GM18508 (cell line): Measurements from ENCODE around the gene PTPN22.
A peak's percentile ranks its signal among the peaks of the same experiment; 100 is the strongest.

Experiments used
- ATAC-seq: cut with Tn5 transposase; IDR thresholded peaks from one replicate; pipeline ENCODE4 v1.9.1; 2021; ENCODE audit warnings: moderate number of reproducible peaks; ENCODE audit not compliant: insufficient read depth, unreplicated experiment

PTPN22 gene

DNA sequence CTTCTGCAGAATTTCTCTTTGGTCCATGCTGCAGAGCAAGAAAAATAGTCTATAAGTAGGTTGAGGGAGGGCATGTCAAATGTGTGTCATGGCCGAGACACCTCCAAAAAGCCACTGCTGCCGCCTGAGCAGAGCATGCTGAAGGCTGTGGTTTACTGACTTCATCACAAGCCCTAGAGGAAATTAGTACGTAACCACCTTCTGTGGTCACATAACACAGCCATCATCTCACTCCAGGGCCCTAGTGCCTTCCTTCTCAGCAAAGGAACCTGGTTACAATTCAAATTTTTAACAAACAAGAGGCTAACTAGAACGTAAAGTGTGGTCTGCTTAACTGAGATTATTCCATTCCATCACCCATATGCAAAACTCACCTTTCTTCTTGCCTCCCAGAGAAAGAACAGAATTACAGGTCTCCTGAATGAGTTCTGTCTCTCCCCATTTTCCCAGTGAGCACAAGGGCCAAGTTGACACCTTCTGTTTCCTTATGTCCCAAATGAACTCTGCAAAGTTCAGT, at the start of gene PTPN22:
Gene PTPN22, minus strand, starts transcription at position 116 of the 517 bp plus-strand sequence.
- ATAC-seq: peak; percentile 76

DNA sequence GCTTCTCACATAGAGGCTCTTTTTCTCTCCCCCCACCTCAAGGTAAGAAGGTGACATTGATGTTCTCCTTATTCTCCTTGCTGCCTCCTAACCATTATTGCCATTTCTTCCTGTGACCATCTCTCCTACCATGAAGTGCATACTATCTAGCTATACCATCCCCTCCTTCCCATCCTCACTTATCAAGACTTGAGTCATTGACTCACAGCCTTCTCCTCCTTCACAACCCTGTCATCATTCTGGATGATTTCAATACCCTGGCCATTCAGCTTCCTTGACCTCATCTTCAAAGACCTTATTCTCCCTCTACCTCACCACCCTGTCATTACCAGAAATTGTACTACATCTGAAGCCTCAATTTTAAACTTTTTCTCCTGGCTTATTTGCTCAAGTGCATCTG, 46.7 kb upstream of the PTPN22 start:
- ATAC-seq: no peak

DNA sequence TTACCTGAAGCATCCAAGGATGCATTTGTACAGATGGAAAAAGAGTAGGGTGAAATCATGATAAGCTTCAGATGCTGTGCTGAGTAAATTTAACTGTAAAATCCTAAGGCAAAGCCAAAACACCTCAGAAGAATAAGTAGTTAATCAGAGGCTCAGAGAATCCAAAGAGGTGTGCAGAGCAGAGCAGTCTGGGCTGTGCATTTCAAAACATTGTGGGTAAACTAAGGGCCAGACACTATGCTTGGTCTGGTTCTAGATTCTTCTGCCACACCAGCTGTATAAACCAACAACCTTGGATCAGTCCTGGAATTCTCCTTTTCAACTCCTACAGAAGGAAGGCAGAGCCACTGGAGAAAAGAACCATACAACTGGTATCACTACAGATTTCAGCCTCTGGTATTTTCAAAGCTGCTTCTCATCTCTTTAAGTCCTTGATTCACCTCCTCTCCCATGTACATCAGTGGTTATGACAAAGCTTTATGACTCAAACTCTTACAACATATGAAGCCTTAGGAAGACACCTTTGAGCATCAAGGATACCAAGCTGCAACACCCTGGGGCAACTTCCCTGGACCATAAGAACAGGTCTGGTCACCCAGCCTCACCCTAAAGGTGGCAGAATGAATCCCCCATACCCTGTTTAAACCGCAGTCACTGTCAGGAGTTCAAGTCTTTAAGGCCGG, 46.0 kb upstream of the PTPN22 start:
- ATAC-seq: no peak

DNA sequence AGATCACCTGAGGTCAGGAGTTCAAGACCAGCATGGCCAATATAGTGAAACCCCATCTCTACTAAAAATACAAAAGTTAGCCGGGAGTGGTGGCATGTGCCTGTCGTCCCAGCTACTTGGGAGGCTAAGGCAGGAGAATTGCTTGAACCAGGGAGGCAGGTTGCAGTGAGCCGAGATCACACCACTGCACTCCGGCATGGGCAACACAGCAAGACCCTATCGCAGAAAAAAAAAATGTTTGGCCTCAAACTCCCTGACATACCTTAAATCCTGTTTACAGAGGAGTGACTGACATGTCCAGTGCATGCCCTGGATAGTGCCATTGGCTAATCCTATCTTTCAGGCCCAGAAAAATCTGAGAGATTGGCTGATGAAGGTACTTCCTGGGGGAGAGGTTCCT, 45.5 kb upstream of the PTPN22 start:
- ATAC-seq: no peak

DNA sequence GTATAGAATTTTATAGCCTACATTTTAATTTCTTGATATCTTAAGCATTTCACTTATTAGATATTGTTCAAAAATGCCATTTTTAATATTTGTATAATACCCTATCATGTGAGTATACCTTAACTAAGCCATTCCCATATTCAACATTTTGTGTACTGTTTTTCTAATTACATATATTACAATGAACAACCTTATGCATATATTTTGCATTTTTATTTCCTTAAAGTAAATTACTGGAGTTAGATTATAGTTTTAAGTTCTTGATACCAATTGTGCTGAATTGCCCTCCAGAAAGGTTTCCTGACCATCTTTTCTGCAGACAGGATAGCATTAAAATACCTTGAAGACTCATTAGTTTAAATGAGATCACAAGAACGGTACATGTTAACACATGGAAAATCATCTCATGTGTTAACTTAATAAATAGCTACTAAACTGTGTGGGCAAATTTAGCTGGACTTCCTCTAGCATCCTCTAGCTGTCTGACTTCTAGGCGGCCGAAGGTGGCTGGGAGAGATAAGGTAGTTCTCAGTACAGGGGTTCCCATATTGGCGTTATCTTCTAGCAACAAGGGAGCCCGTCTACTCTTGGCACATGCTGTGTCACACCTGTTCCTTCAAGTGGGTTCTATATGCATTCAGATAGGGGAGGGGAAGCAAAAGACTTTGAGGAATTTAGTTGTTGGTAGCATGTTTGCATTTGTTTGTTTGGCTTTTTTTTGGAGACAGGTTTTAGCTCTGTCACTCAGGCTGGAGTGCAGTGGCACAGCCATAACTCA, 42.6 kb upstream of the PTPN22 start:
- no peak for ATAC-seq

DNA sequence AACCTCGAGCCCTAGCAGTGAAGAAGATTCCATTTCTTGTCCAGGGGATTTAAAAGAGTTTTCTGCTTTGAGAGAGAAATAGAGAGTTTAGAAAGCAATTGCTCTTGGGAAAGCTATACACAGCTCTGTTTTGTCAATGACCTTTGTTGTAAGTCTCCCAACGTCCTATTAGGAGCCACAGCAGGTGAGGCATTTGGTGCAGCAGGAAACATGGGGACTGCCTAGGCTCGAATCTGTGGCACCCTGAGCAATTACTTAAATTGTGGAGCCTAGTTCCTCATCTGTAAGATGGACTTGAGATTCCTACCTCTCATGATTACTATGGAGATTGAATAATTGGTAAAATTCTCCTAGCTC, 41.8 kb upstream of the PTPN22 start:
- no peak for ATAC-seq

DNA sequence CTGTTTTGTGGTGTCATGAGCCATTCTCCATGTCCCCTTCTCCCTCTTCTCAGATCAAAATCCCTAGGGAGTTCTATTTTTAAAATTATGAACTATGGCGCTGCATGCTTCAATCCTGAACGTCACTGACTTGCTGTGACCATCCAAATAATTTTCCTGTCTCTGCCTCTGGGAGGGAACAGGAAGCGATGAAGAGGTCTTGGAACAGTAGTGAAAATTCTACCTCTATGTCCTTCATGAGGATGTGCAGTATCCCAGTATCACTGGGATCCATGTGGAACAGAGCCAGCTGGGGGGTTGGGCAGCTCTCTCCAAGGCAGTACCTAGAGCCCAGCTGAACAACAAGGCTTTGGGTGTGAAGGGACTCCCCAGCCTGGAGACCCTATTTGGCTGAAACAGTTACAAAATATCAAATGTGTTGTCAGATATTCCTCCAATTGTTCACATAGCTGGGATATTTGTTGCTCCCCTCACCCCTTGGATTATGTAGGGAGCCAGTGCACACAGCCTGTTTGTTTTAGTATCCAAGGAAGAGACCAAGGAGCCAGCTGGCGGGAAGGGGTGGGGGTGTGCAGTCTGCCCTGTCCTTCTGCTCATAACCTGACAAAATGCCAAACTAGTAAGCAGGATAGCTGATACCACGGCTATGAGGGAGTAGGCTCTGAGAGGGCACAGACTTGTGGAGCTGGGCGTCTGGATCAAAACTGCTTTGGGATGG, 41.2 kb upstream of the PTPN22 start:
- no peak for ATAC-seq

DNA sequence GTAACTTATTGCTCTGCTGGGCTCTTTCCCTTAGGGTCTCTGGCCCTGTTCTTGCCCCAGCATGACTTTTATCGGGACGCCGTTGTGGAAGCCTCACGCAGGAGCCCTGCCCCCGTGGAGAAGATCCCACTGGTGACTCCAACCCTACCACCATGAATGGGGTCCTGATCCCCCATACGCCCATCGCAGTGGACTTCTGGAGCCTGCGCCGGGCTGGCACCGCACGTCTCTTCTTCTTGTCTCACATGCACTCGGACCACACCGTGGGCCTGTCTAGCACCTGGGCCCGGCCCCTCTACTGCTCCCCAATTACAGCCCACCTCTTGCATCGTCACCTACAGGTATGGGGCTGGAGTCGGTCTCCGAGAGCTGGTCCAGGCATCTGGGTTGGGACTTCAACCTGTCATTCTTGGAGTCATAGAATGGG, 33.9 kb upstream of the PTPN22 start:
- ATAC-seq: peak; percentile 1

DNA sequence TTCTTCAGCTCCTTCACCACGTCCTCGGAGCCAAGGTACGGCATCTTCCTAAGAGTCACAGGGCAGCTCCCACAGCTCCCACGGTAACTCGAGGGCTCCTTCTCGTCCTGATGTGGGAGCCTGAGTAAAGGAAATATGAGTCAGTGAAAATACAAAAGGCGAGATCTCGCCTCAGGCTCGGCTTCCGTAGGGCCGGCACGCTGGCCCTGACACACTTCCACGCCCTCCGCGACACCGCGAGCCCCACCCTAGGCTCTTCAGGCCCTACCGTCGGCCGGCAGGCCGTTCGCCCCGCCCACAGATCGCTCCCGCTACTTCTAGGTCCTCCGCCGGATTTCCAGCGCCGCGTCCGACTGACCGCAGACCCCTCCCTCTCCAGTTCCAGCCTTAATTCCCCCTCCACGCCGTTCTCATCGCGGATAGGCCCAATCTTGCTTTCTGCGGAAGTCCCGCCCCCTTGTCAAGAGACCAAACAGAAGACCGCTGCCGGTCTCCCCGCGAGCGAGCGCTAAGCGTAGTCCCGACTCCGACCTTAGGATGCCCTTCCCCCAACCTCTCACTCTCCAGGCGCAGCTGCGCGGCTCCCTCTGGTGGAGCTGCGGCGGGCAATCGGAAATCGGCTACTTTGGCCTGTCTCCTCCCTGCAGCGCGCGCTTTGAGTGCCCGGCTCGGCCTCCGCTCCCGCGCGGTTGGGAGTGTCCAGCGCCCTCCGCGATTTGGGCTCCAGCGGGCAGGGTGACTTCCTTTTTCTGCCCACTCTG, 33.3 kb upstream of the PTPN22 start, which contains the start of the genes AP4B1 and DCLRE1B:
Gene AP4B1, minus strand, starts transcription at position 126 of the 761 bp plus-strand sequence. Its CDS starts 82 bp downstream, at position 44.
Gene DCLRE1B, plus strand, starts transcription at position 653 of the 761 bp plus-strand sequence. CDS start 261 bp downstream, outside the sequence.
- ATAC-seq: peak; percentile 84

DNA sequence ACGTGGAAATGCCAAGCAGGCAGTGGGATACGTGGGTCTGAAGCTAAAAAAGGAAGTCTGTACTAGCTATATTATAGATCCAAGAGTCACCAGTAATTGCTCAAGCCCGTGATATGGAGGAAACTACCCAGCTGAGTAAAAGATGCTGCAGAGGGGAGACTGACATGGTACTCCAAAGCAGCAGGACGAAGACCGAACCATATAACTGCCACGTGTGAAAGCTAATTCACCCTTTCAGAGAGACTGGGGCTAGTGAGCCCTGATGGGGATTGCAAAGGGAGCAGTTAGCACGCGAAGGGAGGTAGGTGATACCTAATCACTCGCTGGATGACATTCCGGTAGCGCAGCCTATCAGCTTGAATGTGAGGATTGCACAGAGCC, 32.8 kb upstream of the PTPN22 start:
- ATAC-seq: peak; percentile 20

DNA sequence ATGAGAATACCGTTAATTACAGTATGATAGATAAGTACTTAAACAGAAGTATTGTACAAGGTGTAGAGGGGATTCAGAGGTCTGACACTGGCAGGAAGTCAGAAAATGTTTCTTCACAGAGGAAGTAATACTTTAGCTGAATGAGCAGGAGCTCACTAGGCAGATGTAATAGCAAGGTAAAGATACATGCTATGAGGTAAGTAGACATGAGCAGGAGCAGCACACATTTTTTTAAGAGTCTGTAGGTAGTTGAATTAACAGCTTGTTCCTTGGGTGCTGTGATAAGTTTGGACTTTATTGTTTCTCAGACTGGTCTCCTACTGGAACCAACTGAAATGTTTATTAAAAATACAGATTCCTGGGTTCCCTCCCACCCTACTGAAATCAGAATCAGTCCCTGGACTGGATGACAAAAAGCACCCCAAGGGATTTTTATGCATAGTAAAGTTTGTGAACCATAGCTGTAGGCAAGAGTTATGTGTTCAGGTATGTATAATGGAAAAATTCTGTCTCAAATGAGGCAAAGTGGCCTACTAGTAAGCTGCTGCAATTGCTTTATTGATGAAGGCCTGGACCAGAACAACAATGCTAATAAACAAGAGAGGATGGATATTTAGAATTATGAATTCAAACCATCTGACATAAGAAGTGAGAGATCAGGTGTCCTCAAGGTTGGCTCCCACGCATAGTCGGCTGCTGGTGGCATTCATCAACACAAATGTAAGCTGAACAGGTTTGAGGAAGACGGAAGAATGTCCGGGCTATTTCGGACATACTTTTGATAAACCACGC, 32.2 kb upstream of the PTPN22 start:
- ATAC-seq: no peak

DNA sequence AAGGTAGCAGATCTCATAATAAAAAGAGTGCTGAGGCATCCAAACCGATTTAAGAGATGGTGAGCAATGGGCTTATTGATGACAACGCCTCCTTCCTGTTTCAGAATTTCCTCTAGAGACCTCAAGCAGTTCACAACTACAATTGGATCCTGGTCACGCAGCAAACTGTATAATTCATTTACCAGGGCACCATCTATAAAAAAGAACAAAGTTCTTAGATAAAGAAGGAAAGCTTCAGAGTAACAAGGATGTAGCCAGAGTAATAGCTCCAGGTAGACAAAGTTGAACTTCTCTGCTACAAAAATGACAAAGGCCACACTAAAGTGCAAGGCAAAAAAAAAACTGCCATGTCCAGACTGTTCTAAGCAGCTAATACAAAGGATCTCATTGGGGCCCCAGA, 29.7 kb upstream of the PTPN22 start:
- no peak for ATAC-seq

DNA sequence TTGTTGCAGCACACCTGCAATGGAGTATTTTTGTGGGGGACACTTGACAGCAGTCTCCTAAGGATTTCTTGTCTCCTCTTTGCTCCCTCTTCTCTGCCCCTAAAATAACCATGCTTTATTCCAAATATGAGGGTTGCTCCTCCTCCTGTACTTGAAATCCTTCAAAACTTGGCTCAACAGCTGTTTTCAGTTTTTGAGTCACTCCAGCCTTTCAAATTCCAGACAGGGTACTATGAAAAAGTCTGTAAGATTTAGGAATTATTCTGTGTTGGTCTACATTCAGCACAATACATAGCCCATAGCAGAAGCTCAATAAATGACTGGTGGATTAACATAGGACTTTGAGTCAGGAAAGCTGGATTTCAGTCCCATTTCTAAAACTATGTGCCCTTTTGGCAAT, 27.6 kb upstream of the PTPN22 start:
- no peak for ATAC-seq

DNA sequence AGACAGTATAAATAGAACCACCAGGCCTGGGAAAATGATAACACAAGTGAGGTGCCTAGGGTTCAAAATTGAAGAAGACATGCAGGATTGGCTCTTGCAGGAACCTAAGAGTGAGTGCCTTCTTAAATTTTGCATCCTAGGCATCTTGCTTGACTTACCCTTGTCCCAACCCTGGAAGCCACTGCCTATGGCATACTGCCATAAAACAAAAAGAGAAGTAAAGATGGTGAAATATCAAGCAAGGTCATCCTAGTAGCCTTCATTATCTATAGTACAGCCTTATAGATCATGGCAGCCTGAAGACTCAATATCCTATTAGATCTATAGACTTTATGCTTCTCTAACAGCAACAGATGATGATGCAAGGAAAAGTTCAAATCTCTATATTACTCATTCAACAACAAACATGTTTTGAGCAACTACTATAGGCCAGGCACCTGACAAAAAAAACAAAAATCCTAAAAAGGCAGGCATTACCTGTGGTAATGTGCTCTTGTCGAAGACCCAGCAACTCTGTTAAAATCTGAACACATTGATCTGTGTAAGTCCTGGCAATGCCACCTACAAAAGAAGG, 26.8 kb upstream of the PTPN22 start:
- no peak for ATAC-seq

DNA sequence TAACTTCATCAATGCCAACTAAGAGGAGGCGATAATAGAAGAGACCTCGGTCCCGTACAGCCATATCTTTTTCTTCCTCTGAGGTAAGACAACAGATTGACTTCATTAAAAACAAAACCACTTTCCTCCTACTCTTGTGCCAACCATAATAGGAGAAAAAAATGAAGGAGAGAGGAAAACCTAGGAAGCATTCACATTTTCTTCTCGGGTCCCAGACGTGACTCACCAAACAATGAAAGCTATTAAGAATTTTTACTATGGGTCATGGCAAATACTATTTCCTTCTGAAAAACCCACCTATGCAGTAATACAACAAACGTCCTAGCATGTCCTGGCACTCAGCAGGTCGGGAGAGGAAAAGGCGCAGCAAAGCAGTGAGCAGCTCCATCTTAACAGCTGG, 24.4 kb upstream of the PTPN22 start:
- no peak for ATAC-seq

DNA sequence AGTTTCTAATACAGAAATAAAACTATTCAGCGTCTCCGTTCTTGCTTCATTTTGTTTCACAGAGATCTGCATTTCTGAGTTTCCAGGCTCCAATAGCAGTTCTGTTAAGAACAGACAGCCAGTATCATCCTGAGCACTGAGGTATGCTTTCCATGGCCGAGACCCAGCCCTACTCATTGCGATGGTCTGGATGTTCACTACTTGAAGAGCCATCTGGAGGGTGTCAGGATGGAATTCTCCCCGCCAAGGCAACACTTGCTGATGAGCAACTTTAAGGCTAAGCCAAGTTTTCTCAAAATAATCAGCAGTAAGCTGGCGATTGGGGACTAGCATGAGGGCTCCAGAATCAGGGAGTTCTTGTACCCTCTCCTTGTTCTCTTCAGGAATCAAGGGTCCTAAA, 23.6 kb upstream of the PTPN22 start:
- no peak for ATAC-seq

DNA sequence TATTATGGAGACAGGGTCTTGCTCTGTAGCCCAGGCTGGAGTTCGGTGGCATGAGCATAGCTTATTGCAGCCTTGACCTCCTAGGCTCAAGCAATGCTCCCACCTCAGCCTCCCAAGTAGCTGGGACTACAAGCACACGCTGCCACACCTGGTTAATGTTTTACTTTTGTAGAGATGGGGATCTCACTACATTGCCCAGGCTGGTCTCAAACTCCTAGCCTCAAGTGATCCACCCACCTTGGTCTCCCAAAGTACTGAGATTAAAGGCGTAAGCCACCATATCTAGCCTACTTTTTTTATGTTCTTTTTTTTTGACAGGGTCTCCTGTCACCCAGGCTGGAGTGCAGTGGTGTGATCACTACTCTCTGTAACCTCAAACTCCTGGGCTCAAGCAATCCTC, 21.8 kb upstream of the PTPN22 start:
- no peak for ATAC-seq

DNA sequence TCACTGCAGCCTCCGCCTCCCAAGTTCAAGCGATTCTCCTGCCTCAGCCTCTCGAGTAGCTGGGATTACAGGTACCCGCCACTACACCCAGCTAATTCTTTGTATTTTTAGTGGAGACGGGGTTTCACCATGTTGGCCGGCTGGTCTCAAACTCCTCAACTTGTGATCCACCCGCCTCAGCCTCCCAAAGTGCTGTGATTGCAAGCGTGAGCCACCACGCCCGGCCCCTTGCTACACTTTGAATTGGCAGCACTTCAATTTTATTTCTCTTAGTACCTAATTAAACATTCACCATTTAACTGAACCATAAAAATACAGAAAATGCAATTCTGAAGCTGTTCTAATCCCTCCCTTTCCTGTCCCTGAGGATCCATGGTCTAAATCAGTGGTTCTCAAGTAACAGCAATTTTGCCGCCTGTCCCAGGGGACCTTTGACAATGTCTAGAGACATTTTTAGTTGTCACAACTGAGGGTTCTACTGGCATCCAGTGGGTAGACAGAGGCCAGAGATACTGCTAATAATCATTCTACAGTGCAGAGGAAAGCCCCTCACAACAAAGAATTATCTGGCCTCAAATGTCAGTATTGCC, 20.2 kb upstream of the PTPN22 start:
- no peak for ATAC-seq

DNA sequence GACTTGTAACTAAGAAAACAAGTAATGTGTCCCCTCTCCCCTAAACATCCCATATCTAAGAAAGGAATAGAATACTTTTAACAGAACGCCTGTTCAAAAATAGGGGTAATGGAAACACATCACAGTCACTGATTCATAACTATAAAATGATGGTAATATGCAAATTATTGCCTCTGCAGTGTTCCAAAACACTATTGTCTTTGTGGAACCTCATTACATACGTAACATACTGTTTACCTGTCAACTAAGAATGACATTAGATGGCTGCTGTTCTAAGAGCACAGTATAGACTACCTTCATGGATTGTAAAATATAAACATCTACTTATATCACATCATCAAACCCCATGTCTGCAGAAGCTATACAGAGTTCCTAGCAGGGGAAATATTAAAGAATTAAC, 19.3 kb upstream of the PTPN22 start:
- ATAC-seq: no peak
